Mucosa of descending colon (tissue), 3 donors: ENCODE data around the gene MCF2L. TPM values are rescaled to one million over a fixed set of nuclear protein-coding genes. Genes with fewer than 3 reads are reported as not detected.

Experiments used
- ATAC-seq: fragments of 200-7000 bp; cut with Tn5 transposase; one replicate; pipeline ENCODE4 v1.9.1; 2020; ENCODE audit warnings: mild to moderate bottlenecking, moderate library complexity
- DNase-seq, 3 donors: peaks; one replicate each; pipeline ENCODE4 v3.0.0-alpha.2; 2020
- H3K36me3 ChIP-seq: fragments of 200-600 bp; one replicate; pipeline ENCODE4 v1.8.0; 2021; ENCODE audit warnings: low read depth, mild to moderate bottlenecking
- H3K4me1 ChIP-seq: fragments of 200-600 bp; one replicate; pipeline ENCODE4 v1.8.0; 2021; ENCODE audit warnings: low read depth, mild to moderate bottlenecking
- H3K4me3 ChIP-seq: fragments of 200-600 bp; one replicate; pipeline ENCODE4 v1.8.0; 2021; ENCODE audit warnings: mild to moderate bottlenecking
- H3K9me3 ChIP-seq: fragments of 200-600 bp; one replicate; pipeline ENCODE4 v1.8.0; 2021; ENCODE audit warnings: mild to moderate bottlenecking
- intact Hi-C, 2 donors: fragments of 100-400 bp; cut with DNase I in 1 of 2; cut with micrococcal nuclease in 1 of 2; formaldehyde crosslinking; loops; one replicate each; pipeline versions ENCODE4 v1.11.0 to v1.11.1; 2022; cut with DNase I, micrococcal nuclease
- total RNA-seq, 3 donors: library from RNA; stranded (reverse); fragmentation: NEBNext Ultra II Directional in 2 of 3; extraction: Animal tissue kit (Norgen Biotek cat#: 25700) in 2 of 3; gene quantifications; one replicate each; pipeline versions ENCODE4 v1.2.1 to v1.2.4, GENCODE V29; 2021 to 2023
- TF ChIP-seq, protein P1 (sequence below): fragments of 200-600 bp; IDR thresholded peaks from one replicate; pipeline ENCODE4 v1.8.0; 2022; ENCODE audit warnings: antibody characterized with exemption, mild to moderate bottlenecking
- donor health status: DM: no; HTN: no; CAD: no; lungs with moderate emphysema.
- donor health status: DM: no; HTN: no; CAD: no.
- donor health status: DM: no; HTN: yes; CAD: no.

MCF2L gene
- total RNA-seq, 3 donors from 2014 or later = 53.9 to 109 (median 95.4) TPM

- TF ChIP-seq, protein P1, sequence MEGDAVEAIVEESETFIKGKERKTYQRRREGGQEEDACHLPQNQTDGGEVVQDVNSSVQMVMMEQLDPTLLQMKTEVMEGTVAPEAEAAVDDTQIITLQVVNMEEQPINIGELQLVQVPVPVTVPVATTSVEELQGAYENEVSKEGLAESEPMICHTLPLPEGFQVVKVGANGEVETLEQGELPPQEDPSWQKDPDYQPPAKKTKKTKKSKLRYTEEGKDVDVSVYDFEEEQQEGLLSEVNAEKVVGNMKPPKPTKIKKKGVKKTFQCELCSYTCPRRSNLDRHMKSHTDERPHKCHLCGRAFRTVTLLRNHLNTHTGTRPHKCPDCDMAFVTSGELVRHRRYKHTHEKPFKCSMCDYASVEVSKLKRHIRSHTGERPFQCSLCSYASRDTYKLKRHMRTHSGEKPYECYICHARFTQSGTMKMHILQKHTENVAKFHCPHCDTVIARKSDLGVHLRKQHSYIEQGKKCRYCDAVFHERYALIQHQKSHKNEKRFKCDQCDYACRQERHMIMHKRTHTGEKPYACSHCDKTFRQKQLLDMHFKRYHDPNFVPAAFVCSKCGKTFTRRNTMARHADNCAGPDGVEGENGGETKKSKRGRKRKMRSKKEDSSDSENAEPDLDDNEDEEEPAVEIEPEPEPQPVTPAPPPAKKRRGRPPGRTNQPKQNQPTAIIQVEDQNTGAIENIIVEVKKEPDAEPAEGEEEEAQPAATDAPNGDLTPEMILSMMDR = no peak
- intact Hi-C loops = no loop called here
Measured at GRCh38 chr13:112977525-112977924, 8.5 kb downstream of the MCF2L start.

GRCh38 chr13:112978561-112979405 is 9.8 kb downstream of the MCF2L start:
- no peaks in the 10 kb centered on the region for H3K9me3 ChIP-seq
- no peaks in the 10 kb centered on the region for H3K36me3 ChIP-seq
- DNase-seq (peak in 1 of 3 donors; percentile 49), ATAC-seq (peak; percentile 2)
- TF ChIP-seq, protein P1 = no peak
- no peak overlapping the region for H3K4me3 ChIP-seq
- H3K4me1 ChIP-seq = peaks cover 5% of the 10 kb centered on the region
- intact Hi-C loops = no loop called here

More at GRCh38 chr13:112977525-112977924, 8.5 kb downstream of the MCF2L start:
- Histone ChIP-seq H3K4me1 (no peaks in the 10 kb centered on the region), H3K36me3 (no peaks in the 10 kb centered on the region), H3K9me3 (no peaks in the 10 kb centered on the region), H3K4me3 (no peak overlapping the region)
- ATAC-seq (no peak), DNase-seq (no peak)

DNA sequence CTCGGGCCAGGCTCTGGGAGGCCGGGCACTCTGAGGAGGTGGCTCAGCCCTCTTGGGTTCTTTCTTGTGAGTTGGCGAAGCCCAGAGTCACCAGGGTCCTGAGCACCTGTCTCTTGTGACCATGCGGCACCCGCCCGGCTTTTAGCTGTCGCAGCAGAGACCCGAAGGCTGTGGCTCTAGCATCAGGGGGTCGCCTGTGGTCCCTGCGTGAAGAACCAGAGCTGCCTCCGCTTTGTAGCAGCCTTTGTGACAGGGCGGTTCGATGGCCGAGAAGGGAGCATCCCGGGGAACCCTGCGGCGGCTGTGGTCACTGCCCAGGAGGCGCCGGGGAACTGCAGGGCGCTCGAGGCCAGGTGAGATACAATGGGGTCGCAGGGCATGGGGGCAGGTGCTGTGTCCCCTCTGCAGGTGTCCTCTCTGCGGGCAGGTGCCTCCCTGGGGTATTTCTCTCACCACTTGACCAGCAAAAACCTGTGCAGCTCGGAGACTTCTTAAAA is 10.4 kb downstream of the MCF2L start:
- no peaks in the 10 kb centered on the region for H3K36me3 ChIP-seq
- TF ChIP-seq, protein P1 = no peak
- DNase-seq (peak in 1 of 3 donors; percentile 49), ATAC-seq (no peak)
- H3K4me3 ChIP-seq = no peak overlapping the region
- intact Hi-C loops = no loop called here
- no peaks in the 10 kb centered on the region for H3K9me3 ChIP-seq
- H3K4me1 ChIP-seq = peaks cover 9% of the 10 kb centered on the region

GRCh38 chr13:112980434-112980833 is 11.4 kb downstream of the MCF2L start:
- DNase-seq (peak in 1 of 3 donors; percentile 17), ATAC-seq (no peak)
- TF ChIP-seq, protein P1 = no peak
- no peak overlapping the region for H3K4me3 ChIP-seq
- intact Hi-C loops = no loop called here
- H3K9me3 ChIP-seq = no peaks in the 10 kb centered on the region
- H3K36me3 ChIP-seq = no peaks in the 10 kb centered on the region
- H3K4me1 ChIP-seq = peaks cover 12% of the 10 kb centered on the region

- no peak overlapping the region for H3K4me3 ChIP-seq
- no peak for ATAC-seq
- intact Hi-C loops = no loop called here
Measured at GRCh38 chr13:112981451-112981850, 12.4 kb downstream of the MCF2L start.

More at GRCh38 chr13:112981451-112981850, 12.4 kb downstream of the MCF2L start:
- no peaks in the 10 kb centered on the region for H3K36me3 ChIP-seq
- TF ChIP-seq, protein P1 = no peak
- H3K9me3 ChIP-seq = no peaks in the 10 kb centered on the region
- peaks cover 12% of the 10 kb centered on the region for H3K4me1 ChIP-seq
- no peak for DNase-seq
